Suprapubic skin (tissue), 4 donors: ENCODE measurements around the gene SLC30A3. TPM values are rescaled to one million over a fixed set of nuclear protein-coding genes. Genes with fewer than 3 reads are reported as not detected.

Experiments
- DNase-seq, 2 donors: peaks; one replicate each; pipeline ENCODE4 v3.0.0-alpha.2; 2019; ENCODE audit warnings: low spot score in 2 of 2
- H3K27ac ChIP-seq: fragments of 200-600 bp; sonication (generic); one replicate; pipeline ENCODE4 v1.5.1; 2019
- H3K27me3 ChIP-seq: fragments of 200-600 bp; sonication (generic); one replicate; pipeline ENCODE4 v1.5.1; 2019
- H3K36me3 ChIP-seq: fragments of 200-600 bp; sonication (generic); one replicate; pipeline ENCODE4 v1.5.1; 2019
- H3K4me1 ChIP-seq: fragments of 200-600 bp; sonication (generic); one replicate; pipeline ENCODE4 v1.5.1; 2019
- H3K4me3 ChIP-seq: fragments of 200-600 bp; sonication (generic); one replicate; pipeline ENCODE4 v1.5.1; 2019; ENCODE audit warnings: mild to moderate bottlenecking
- H3K9me3 ChIP-seq: fragments of 200-600 bp; sonication (generic); one replicate; pipeline ENCODE4 v1.5.1; 2019
- CTCF ChIP-seq, 2 donors: fragments of 200-600 bp in 1 of 2; fragments of 450-650 bp in 1 of 2; sonication (generic) in 1 of 2; IDR thresholded peaks; one replicate each; pipeline ENCODE4 v1.5.1; 2016 to 2019; ENCODE audit warnings: antibody characterized with exemption in 2 of 2, mild to moderate bottlenecking in 1 of 2, moderate library complexity in 1 of 2
- EP300 ChIP-seq: sonication (generic); formaldehyde crosslinking; IDR thresholded peaks from one replicate; pipeline ENCODE4 v1.6.1; 2017; ENCODE audit warnings: antibody characterized with exemption
- POLR2A ChIP-seq, 2 donors: fragments of 450-650 bp; IDR thresholded peaks; one replicate each; pipeline ENCODE4 v1.6.1; 2017; ENCODE audit warnings: antibody characterized with exemption in 2 of 2, mild to moderate bottlenecking in 2 of 2, moderate library complexity in 2 of 2
- POLR2AphosphoS5 ChIP-seq, 3 donors: sonication (generic); formaldehyde crosslinking; IDR thresholded peaks; one replicate each; pipeline ENCODE4 v1.6.1; 2017; ENCODE audit warnings: antibody characterized with exemption in 3 of 3
- WGBS: methylation state at CpG from one replicate; pipeline ENCODE4 v1.1.5; 2018; 5-methylcytosine and 5-hydroxymethylcytosine counted together
- total RNA-seq, 4 donors: library from RNA; depleted of rRNA; stranded (reverse); fragments of >200 nt; gene quantifications; one replicate each; pipeline ENCODE4 v1.1.0, GENCODE V29; 2016

SLC30A3 gene
- total RNA-seq, 4 donors from 2014 or later: not detected

GRCh38 chr2:27237341-27237945 lies 25.4 kb downstream of the SLC30A3 start:
- no peak overlapping the region for H3K27ac ChIP-seq
- peaks cover 100% of the 10 kb centered on the region for H3K36me3 ChIP-seq
- TF ChIP-seq POLR2A (IDR thresholded peaks at IDR 0.05) (no peak), EP300 (no peak), CTCF (IDR thresholded peaks at IDR 0.05) (no peak)
- H3K27me3 ChIP-seq: no peaks in the 10 kb centered on the region
- no peak overlapping the region for H3K4me3 ChIP-seq
- H3K9me3 ChIP-seq: no peaks in the 10 kb centered on the region
- DNase-seq: no peak
- 98% methylated on average over 5 of the region's 15 CpGs for WGBS
- H3K4me1 ChIP-seq: no peaks in the 10 kb centered on the region

DNA sequence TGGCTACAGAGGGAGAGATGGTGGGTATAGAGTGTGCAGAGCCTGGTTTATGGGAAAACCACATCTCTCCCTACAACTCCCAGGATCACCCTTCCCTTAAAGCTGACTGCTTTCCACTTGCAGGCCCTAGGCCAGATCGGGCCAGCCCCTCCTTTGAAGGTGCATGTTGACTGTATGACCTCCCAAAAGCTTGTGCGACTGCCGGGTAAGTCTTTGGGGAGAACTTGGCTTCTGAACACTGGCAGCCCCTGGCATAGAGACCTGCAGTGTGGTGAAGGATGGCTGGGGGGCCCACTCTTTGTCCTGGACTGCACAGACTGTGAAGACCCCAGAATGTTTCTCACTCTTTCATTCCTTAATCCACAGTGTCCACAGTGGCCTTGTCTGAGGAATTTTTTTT lies 26.2 kb downstream of the SLC30A3 start:
- Histone ChIP-seq H3K4me1 (no peaks in the 10 kb centered on the region), H3K27ac (no peak overlapping the region), H3K36me3 (peaks cover 100% of the 10 kb centered on the region), H3K9me3 (no peaks in the 10 kb centered on the region), H3K27me3 (no peaks in the 10 kb centered on the region), H3K4me3 (no peak overlapping the region)
- 95% methylated on average over 3 of the region's 3 CpGs for WGBS
- no peak for DNase-seq
- TF ChIP-seq EP300 (no peak), POLR2A (IDR thresholded peaks at IDR 0.05) (no peak), POLR2AphosphoS5 (IDR thresholded peaks at IDR 0.05) (no peak), CTCF (IDR thresholded peaks at IDR 0.05) (no peak)

DNA sequence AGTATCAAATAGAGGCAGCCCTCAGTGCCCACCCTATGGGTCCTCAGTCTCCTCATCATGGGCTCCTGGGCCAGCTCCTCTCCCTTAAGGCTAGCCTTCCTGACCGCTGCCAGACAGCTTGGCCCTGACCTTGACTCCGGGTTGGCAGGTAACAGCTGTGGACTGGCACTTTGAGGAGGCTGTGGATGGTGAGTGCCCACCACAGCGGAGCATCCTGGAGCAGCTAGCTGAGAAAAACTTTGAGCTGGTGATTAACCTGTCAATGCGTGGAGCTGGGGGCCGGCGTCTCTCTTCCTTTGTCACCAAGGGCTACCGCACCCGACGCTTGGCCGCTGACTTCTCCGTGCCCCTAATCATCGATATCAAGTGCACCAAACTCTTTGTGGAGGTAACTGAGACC lies 26.7 kb downstream of the SLC30A3 start:
- Histone ChIP-seq H3K36me3 (peaks cover 100% of the 10 kb centered on the region), H3K4me3 (no peak overlapping the region), H3K27ac (no peak overlapping the region), H3K4me1 (no peaks in the 10 kb centered on the region), H3K27me3 (no peaks in the 10 kb centered on the region), H3K9me3 (no peaks in the 10 kb centered on the region)
- WGBS: 94% methylated on average over 12 of the region's 12 CpGs
- no peak for DNase-seq
- TF ChIP-seq CTCF (IDR thresholded peaks at IDR 0.05): no peak
- TF ChIP-seq POLR2A (IDR thresholded peaks at IDR 0.05): no peak
- no peak for TF ChIP-seq POLR2AphosphoS5 (IDR thresholded peaks at IDR 0.05)
- no peak for TF ChIP-seq EP300

- DNase-seq: no peak
- H3K27me3 ChIP-seq: no peaks in the 10 kb centered on the region
- no peak for TF ChIP-seq EP300
- no peak for TF ChIP-seq CTCF (IDR thresholded peaks at IDR 0.05)
- no peak for TF ChIP-seq POLR2AphosphoS5 (IDR thresholded peaks at IDR 0.05)
- TF ChIP-seq POLR2A (IDR thresholded peaks at IDR 0.05): no peak
- no peak overlapping the region for H3K27ac ChIP-seq
- H3K36me3 ChIP-seq: peaks cover 98% of the 10 kb centered on the region
- no peak overlapping the region for H3K4me3 ChIP-seq
- no peaks in the 10 kb centered on the region for H3K4me1 ChIP-seq
- H3K9me3 ChIP-seq: no peaks in the 10 kb centered on the region
- 100% methylated on average over 3 of the region's 14 CpGs for WGBS
These were observed 29.5 kb downstream of the SLC30A3 start for GRCh38 chr2:27233341-27233740.

DNA sequence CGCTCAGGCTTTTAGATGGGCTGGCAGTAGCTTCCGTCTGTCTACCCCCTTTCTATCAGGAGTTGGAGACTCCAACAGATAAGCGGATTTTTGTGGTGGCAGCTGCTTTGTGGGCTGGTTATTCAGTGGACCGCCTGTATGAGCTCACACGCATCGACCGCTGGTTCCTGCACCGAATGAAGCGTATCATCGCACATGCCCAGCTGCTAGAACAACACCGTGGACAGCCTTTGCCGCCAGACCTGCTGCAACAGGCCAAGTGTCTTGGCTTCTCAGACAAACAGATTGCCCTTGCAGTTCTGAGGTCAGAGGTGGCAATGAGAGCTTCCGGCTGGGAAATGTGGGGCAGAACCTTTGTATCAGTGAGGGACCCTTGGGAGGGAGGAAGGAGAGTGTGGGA lies 30.9 kb downstream of the SLC30A3 start:
- TF ChIP-seq EP300: no peak
- TF ChIP-seq POLR2A (IDR thresholded peaks at IDR 0.05): no peak
- no peak for TF ChIP-seq POLR2AphosphoS5 (IDR thresholded peaks at IDR 0.05)
- no peak for TF ChIP-seq CTCF (IDR thresholded peaks at IDR 0.05)
- no peak overlapping the region for H3K27ac ChIP-seq
- no peaks in the 10 kb centered on the region for H3K9me3 ChIP-seq
- no peaks in the 10 kb centered on the region for H3K4me1 ChIP-seq
- no peaks in the 10 kb centered on the region for H3K27me3 ChIP-seq
- WGBS: 95% methylated on average over 11 of the region's 13 CpGs
- no peak overlapping the region for H3K4me3 ChIP-seq
- no peak for DNase-seq
- H3K36me3 ChIP-seq: peaks cover 98% of the 10 kb centered on the region
